Upper lobe of left lung (tissue), 4 donors: ENCODE measurements around the gene IMPA2.

Experiments used
- EP300 ChIP-seq, 4 donors: sonication (generic); formaldehyde crosslinking; IDR thresholded peaks; one replicate each; pipeline ENCODE4 v1.5.1; 2017; ENCODE audit warnings: antibody characterized with exemption in 4 of 4, control low read depth in 2 of 4
- POLR2A ChIP-seq, 4 donors: fragments of 450-650 bp; IDR thresholded peaks; one replicate each; pipeline ENCODE4 v1.5.1; 2016 to 2017; ENCODE audit warnings: antibody characterized with exemption in 4 of 4, mild to moderate bottlenecking in 2 of 4
- POLR2AphosphoS5 ChIP-seq, 2 donors: sonication (generic); formaldehyde crosslinking; IDR thresholded peaks; one replicate each; pipeline ENCODE4 v1.5.1; 2017; ENCODE audit warnings: antibody characterized with exemption in 2 of 2
- TF ChIP-seq, protein P1 (sequence below), 6 experiments: fragments of 450-650 bp in 4 of 6; fragments of 200-600 bp in 2 of 6; sonication (generic) in 2 of 6; IDR thresholded peaks; one replicate each; pipeline ENCODE4 v1.5.1; 2016 to 2019; ENCODE audit warnings: antibody characterized with exemption in 6 of 6

DNA sequence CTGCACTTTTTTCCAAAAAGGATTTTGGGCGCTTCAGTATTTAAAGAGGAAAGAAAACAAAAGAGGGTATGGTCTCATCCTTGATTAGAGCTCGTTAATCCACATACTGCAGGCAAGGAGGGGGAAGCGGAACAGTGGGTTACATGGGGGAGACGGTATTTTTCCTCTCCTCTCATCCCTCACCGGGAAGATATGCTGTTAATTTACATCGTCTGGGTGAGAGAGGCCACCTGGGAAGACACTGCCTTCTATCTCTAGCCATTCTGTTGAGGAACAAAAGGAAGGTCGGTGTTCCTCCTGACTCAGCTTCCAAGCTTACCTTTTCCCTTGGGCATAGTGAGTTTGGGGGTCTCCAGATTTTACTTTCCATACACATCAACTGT lies 52.3 kb downstream of the IMPA2 start:
- no peak for TF ChIP-seq EP300 (IDR thresholded peaks at IDR 0.05)
- no peak for TF ChIP-seq POLR2AphosphoS5 (IDR thresholded peaks at IDR 0.05)
- TF ChIP-seq POLR2A (IDR thresholded peaks at IDR 0.05): no peak
- TF ChIP-seq, protein P1, sequence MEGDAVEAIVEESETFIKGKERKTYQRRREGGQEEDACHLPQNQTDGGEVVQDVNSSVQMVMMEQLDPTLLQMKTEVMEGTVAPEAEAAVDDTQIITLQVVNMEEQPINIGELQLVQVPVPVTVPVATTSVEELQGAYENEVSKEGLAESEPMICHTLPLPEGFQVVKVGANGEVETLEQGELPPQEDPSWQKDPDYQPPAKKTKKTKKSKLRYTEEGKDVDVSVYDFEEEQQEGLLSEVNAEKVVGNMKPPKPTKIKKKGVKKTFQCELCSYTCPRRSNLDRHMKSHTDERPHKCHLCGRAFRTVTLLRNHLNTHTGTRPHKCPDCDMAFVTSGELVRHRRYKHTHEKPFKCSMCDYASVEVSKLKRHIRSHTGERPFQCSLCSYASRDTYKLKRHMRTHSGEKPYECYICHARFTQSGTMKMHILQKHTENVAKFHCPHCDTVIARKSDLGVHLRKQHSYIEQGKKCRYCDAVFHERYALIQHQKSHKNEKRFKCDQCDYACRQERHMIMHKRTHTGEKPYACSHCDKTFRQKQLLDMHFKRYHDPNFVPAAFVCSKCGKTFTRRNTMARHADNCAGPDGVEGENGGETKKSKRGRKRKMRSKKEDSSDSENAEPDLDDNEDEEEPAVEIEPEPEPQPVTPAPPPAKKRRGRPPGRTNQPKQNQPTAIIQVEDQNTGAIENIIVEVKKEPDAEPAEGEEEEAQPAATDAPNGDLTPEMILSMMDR (IDR thresholded peaks at IDR 0.05): no peak
